Hematopoietic multipotent progenitor cell treated with erythropoietin and hydrocortisone succinate and interleukin-3 and kit ligand, for 17 days (in vitro differentiated cells): ENCODE measurements around the gene FAM174B.

Experiments
- DNase-seq: peaks from one replicate; pipeline ENCODE4 v3.0.0-alpha.2; 2015; ENCODE audit warnings: low spot score

FAM174B gene

GRCh38 chr15:92638709-92639365, 16.7 kb downstream of the FAM174B start:
- no peak for DNase-seq

GRCh38 chr15:92638291-92638708, 17.3 kb downstream of the FAM174B start:
- no peak for DNase-seq

GRCh38 chr15:92637626-92638025, 17.9 kb downstream of the FAM174B start:
- DNase-seq = no peak

GRCh38 chr15:92636908-92637481, 18.6 kb downstream of the FAM174B start:
- no peak for DNase-seq

- no peak for DNase-seq
Measured at GRCh38 chr15:92636401-92636907, 19.1 kb downstream of the FAM174B start.

- DNase-seq = no peak
Measured at GRCh38 chr15:92634671-92635201, 20.8 kb downstream of the FAM174B start.

- no peak for DNase-seq
Measured at GRCh38 chr15:92634060-92634459, 21.5 kb downstream of the FAM174B start.

GRCh38 chr15:92633418-92633817, 22.2 kb downstream of the FAM174B start:
- no peak for DNase-seq

- no peak for DNase-seq
Measured at GRCh38 chr15:92633001-92633400, 22.6 kb downstream of the FAM174B start.

GRCh38 chr15:92631721-92632120, 23.9 kb downstream of the FAM174B start:
- DNase-seq = no peak

GRCh38 chr15:92629975-92630626, 25.5 kb downstream of the FAM174B start:
- no peak for DNase-seq

GRCh38 chr15:92629276-92629974, 26.1 kb downstream of the FAM174B start:
- DNase-seq = no peak

- DNase-seq = no peak
Measured at GRCh38 chr15:92627014-92627413, 28.6 kb downstream of the FAM174B start.

- DNase-seq = no peak
Measured at GRCh38 chr15:92625251-92625980, 30.2 kb downstream of the FAM174B start.

- no peak for DNase-seq
Measured at GRCh38 chr15:92624401-92624991, 31.1 kb downstream of the FAM174B start.

GRCh38 chr15:92623435-92623834, 32.1 kb downstream of the FAM174B start:
- no peak for DNase-seq

GRCh38 chr15:92621972-92622533, 33.5 kb downstream of the FAM174B start:
- no peak for DNase-seq

GRCh38 chr15:92620991-92621390, 34.6 kb downstream of the FAM174B start:
- no peak for DNase-seq

GRCh38 chr15:92619145-92620101, 36.2 kb downstream of the FAM174B start:
- no peak for DNase-seq
